Head of caudate nucleus (tissue), 42 donors: ENCODE data around the gene VHLL.

Experiments
- DNase-seq, 42 donors: peaks; one replicate each; pipeline versions ENCODE4 v3.0.0 to v3.0.0-alpha.2; 2020 to 2021; ENCODE audit warnings: mixed read lengths in 7 of 42
- intact Hi-C: fragments of 100-400 bp; cut with DNase I; formaldehyde crosslinking; loops from one replicate; pipeline ENCODE4 v1.15.0; 2022

VHLL gene

GRCh38 chr1:156293895-156294294 lies 5.2 kb downstream of the VHLL start:
- no peak for DNase-seq
- intact Hi-C loops: no loop called here

- intact Hi-C loops: no loop called here
- DNase-seq: no peak
Observed at GRCh38 chr1:156293098-156293434, 6.0 kb downstream of the VHLL start.

GRCh38 chr1:156291226-156292061 lies 7.7 kb downstream of the VHLL start:
- peak; percentile 71 to 94 (median 87) for DNase-seq
- intact Hi-C loops: no loop called here

- no peak for DNase-seq
- intact Hi-C loops: no loop called here
Observed at GRCh38 chr1:156289857-156290256, 9.2 kb downstream of the VHLL start.

GRCh38 chr1:156286061-156286460 lies 13.0 kb downstream of the VHLL start:
- intact Hi-C loops: no loop called here
- DNase-seq: no peak

GRCh38 chr1:156285437-156285836 lies 13.7 kb downstream of the VHLL start:
- no peak for DNase-seq
- intact Hi-C loops: no loop called here

- DNase-seq: no peak
- intact Hi-C loops: no loop called here
Observed at GRCh38 chr1:156284757-156285156, 14.3 kb downstream of the VHLL start.

- DNase-seq: no peak
- intact Hi-C loops: no loop called here
Observed at GRCh38 chr1:156284112-156284511, 15.0 kb downstream of the VHLL start, which contains the start of gene TMEM79. TSS of gene TMEM79 (plus strand) at chr1:156284325. CDS start at chr1:156285227, 902 bp downstream.

- intact Hi-C loops: loop anchor here (2.0 kb wide), 1 partner anchor 55 kb away; the partner anchor contains the start of genes CCT3 and TSACC
- no peak for DNase-seq
Observed at GRCh38 chr1:156283521-156283920, 15.6 kb downstream of the VHLL start.

GRCh38 chr1:156282479-156283222 lies 16.5 kb downstream of the VHLL start, which contains the start of gene SMG5:
TSS of gene SMG5 (minus strand) at chr1:156282825. CDS start at chr1:156282680, 145 bp downstream.
- intact Hi-C loops: loop anchor here (2.0 kb wide), 1 partner anchor 56 kb away; the partner anchor contains the start of genes CCT3 and TSACC
- DNase-seq: peak; percentile 88 to 99 (median 96)

GRCh38 chr1:156281693-156282478 lies 17.2 kb downstream of the VHLL start:
- intact Hi-C loops: loop anchor here (2.0 kb wide), 1 partner anchor 57 kb away; the partner anchor contains the start of genes CCT3 and TSACC
- peak in 33 of 42 donors; percentile 16 to 77 (median 42) for DNase-seq

- peak in 9 of 42 donors; percentile 13 to 47 (median 30) for DNase-seq
- intact Hi-C loops: no loop called here
Observed at GRCh38 chr1:156281281-156281680, 17.8 kb downstream of the VHLL start.

- intact Hi-C loops: no loop called here
- no peak for DNase-seq
Observed at GRCh38 chr1:156279837-156280236, 19.3 kb downstream of the VHLL start.

GRCh38 chr1:156276966-156277381 lies 22.1 kb downstream of the VHLL start:
- no peak for DNase-seq
- intact Hi-C loops: no loop called here

- intact Hi-C loops: no loop called here
- DNase-seq: no peak
Observed at GRCh38 chr1:156276532-156276931, 22.6 kb downstream of the VHLL start.

- intact Hi-C loops: no loop called here
- no peak for DNase-seq
Observed at GRCh38 chr1:156270314-156270713, 28.8 kb downstream of the VHLL start.

- no peak for DNase-seq
Observed at GRCh38 chr1:156268336-156268735, 30.8 kb downstream of the VHLL start.

GRCh38 chr1:156266051-156266450 lies 33.1 kb downstream of the VHLL start:
- intact Hi-C loops: no loop called here
- no peak for DNase-seq

More at GRCh38 chr1:156268336-156268735, 30.8 kb downstream of the VHLL start:
- intact Hi-C loops: no loop called here

GRCh38 chr1:156263288-156263655 lies 35.8 kb downstream of the VHLL start:
- DNase-seq: no peak
- intact Hi-C loops: no loop called here
